Memory B cell (primary cell): ENCODE data around the gene PELO.
"Not testable (repeated sequence)": the region's sequence is repeated elsewhere in the genome, so short reads cannot be mapped to it uniquely, and the experiment has no call there.

Source experiments
- ATAC-seq: fragments of 150-1000 bp; cut with Tn5 transposase; 2 replicates; pipeline ENCODE4 v1.10.0; 2021; ENCODE audit warnings: low read depth, mild to moderate bottlenecking, moderate library complexity
- DNase-seq, 2 donors: peaks; one replicate each; pipeline ENCODE4 v3.0.0; 2022; ENCODE audit warnings: low spot score in 2 of 2
- H3K27ac Mint-ChIP-seq: one replicate; pipeline ENCODE4 v1.8.0; 2022; ENCODE audit warnings: mild to moderate bottlenecking, moderate library complexity, mixed read lengths
- H3K27me3 Mint-ChIP-seq: one replicate; pipeline ENCODE4 v1.8.0; 2022; ENCODE audit warnings: mixed read lengths
- H3K36me3 Mint-ChIP-seq: one replicate; pipeline ENCODE4 v1.8.0; 2022; ENCODE audit warnings: mild to moderate bottlenecking, mixed read lengths
- H3K4me1 Mint-ChIP-seq: one replicate; pipeline ENCODE4 v1.8.0; 2022; ENCODE audit warnings: mixed read lengths
- H3K4me3 Mint-ChIP-seq: one replicate; pipeline ENCODE4 v1.8.0; 2022; ENCODE audit warnings: mild to moderate bottlenecking, moderate library complexity, mixed read lengths
- H3K9me3 Mint-ChIP-seq: one replicate; pipeline ENCODE4 v1.8.0; 2022; ENCODE audit warnings: mixed read lengths

Gene PELO, protein sequence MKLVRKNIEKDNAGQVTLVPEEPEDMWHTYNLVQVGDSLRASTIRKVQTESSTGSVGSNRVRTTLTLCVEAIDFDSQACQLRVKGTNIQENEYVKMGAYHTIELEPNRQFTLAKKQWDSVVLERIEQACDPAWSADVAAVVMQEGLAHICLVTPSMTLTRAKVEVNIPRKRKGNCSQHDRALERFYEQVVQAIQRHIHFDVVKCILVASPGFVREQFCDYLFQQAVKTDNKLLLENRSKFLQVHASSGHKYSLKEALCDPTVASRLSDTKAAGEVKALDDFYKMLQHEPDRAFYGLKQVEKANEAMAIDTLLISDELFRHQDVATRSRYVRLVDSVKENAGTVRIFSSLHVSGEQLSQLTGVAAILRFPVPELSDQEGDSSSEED

DNA sequence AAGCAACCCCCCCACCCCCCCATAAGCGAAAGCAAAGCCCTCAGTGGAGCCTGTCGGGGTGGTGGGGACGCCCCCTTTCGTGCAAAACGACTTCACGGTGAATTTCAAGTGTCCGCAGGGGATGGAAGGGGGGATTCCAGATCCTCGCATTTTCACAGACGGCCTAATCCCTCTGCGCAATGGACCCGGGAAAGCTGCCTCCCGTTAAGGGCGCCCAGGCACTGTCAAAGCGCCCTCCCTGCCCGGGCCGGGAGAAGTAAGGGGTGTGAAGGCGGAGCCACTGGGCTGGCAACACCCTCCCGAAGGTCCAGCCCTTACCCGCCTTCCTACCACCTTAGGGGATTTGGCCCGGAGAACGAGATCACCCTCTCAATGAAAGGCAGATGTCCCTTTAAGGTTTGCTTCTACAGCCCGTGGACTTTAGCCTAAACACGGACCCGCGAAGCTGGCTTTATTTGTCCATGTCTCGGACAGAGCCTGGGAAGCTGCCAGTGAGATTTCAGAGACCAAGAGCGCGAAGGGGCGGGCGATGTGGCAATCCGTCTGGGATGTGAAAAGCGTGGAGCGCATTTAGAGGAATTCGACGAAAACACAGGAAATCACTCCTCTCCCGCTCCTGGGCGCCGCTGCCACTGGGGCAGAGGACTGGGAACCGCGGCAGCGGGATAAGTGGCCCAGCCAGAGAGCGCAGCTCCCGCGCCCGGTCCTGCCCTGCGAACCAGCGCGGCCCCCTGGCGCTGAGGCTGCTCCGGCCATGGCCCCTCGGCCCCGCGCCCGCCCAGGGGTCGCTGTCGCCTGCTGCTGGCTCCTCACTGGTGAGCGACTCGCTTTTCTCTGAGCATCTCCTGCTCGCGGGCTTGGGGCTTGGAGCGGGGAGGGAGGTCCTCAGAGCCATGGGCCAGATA is at the start of gene PELO, which contains the start of gene ITGA1:
Gene PELO, plus strand, starts transcription at position 317 of the 905 bp plus-strand sequence. CDS start 12,479 bp downstream, outside the sequence.
Gene ITGA1, plus strand, starts transcription at position 317 of the 905 bp plus-strand sequence. Its CDS starts 438 bp downstream, at position 755.
- DNase-seq (peak; percentile 8 to 30), ATAC-seq (peak; percentile 69)
- Mint-ChIP-seq H3K4me3 (peak within 1 kb of the TSS; percentile 83), H3K27me3 (peaks cover 20% of the 10 kb centered on the region), H3K27ac (no peak within 1 kb of the TSS), H3K36me3 (no peaks in the 10 kb centered on the region), H3K4me1 (peaks cover 11% of the 10 kb centered on the region), H3K9me3 (no peaks in the 10 kb centered on the region)

DNA sequence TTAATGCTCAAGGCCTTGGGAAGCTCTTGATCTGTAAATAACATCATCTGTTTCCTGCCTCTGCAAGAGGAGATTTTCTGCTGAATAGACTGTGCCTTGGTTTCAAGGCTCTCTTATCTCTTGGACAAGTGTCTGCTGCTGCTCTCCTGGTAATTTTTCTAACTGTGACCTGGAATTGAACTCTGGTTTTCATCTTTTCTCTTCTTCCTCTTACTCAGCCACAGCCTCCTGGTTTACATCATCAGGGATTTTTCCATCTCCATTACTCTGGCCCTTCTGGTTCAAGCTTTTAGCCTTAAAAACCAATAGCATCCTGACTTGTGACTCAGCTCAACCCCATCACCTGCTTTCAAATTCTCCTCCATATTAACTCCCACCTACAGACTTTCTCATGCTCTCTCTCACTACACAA is 49.6 kb upstream of the PELO start:
- H3K27me3 Mint-ChIP-seq, result peaks cover 4% of the 10 kb centered on the region
- no peak overlapping the region for H3K4me3 Mint-ChIP-seq
- H3K4me1 Mint-ChIP-seq, result no peaks in the 10 kb centered on the region
- ATAC-seq (no peak), DNase-seq (no peak)
- no peaks in the 10 kb centered on the region for H3K9me3 Mint-ChIP-seq
- H3K27ac Mint-ChIP-seq, result no peak overlapping the region
- no peaks in the 10 kb centered on the region for H3K36me3 Mint-ChIP-seq

DNA sequence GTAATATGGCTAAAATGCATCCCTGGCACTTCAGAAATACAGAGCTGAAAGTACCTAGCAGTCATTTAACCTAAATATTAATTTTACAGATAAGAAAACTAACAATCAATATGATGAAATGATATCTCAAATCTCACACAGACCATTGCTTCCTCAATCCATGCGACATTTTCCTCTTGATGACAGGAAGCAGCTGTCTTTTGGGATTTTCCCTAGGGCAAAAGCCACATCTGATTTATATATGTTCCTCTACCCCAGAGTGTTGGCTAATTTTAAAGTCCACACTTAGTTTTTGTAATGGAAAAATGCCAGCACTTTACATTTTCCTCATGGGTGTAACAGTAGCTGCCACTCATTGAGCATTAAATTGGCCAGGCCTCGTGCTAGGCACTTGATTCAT is 47.7 kb upstream of the PELO start:
- H3K9me3 Mint-ChIP-seq, result no peaks in the 10 kb centered on the region
- DNase-seq, result no peak

DNA sequence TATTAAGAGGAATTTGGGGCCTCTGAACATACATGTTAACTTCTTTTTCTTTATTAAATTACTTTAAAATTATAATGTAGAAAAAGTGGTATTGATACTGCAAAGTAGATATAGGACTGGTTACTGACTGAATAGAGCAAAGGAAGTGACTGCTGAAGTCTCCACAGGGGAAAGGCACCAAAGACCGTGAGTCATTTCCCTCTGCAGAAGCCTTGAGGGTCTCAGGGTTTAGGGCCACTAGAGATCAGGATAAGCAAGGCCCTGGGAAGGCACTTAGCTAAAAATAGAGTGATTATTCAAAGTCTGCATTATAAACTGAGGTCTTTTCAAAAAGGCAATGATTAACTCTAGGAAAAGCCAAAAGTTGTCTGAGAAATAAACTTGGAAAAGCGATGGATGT is 44.7 kb upstream of the PELO start:
- Mint-ChIP-seq H3K27me3 (peaks cover 7% of the 10 kb centered on the region), H3K27ac (no peak overlapping the region), H3K9me3 (no peaks in the 10 kb centered on the region), H3K4me1 (no peaks in the 10 kb centered on the region), H3K4me3 (no peak overlapping the region), H3K36me3 (no peaks in the 10 kb centered on the region)
- ATAC-seq (no peak), DNase-seq (no peak)

More for the DNA sequence above, 47.7 kb upstream of the PELO start:
- Mint-ChIP-seq H3K27me3 (peaks cover 4% of the 10 kb centered on the region), H3K4me3 (no peak overlapping the region), H3K27ac (no peak overlapping the region), H3K36me3 (no peaks in the 10 kb centered on the region), H3K4me1 (no peaks in the 10 kb centered on the region)
- no peak for ATAC-seq

DNA sequence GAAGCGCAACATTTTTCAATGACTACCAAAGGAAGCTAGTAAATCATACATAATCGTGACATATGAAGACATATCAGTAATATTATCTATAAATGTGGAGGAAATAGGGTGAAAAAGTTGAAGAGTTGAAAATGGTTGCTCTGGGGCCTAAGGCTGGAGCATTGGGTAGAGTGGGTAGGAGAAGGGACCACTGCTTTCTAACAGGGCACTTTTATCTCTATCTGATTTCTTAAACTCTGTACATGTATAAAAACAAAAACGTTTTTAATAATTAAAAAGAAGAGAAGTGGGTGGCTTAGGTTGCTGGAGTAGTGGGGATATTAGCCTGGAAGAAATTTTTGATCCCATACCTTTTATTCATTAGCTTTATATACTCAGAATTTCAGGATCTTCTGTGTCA is 44.2 kb upstream of the PELO start:
- no peak for ATAC-seq
- Mint-ChIP-seq H3K36me3 (no peaks in the 10 kb centered on the region), H3K4me3 (no peak overlapping the region), H3K27ac (no peak overlapping the region), H3K9me3 (no peaks in the 10 kb centered on the region), H3K4me1 (no peaks in the 10 kb centered on the region), H3K27me3 (peaks cover 7% of the 10 kb centered on the region)
- DNase-seq, result no peak

DNA sequence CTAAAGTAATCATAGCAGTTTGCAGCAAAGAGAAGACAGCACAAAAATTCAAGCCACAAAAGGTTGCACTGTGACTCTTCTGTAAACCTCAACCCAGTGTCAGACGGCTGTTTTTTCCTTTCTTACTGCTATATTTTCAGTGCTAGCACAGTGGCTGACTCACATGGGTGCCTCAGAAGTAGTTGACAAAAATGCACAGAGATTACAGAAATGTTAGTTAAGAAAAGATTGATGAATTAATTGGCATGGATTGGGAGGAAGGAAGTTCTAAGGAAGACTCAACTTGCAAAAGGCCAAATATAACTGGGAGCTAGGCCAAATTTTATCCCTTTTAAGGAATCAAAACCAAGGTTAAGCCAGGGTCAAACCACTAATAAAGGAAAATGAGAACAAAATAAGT is 43.7 kb upstream of the PELO start:
- DNase-seq, result no peak
- no peak overlapping the region for H3K27ac Mint-ChIP-seq

DNA sequence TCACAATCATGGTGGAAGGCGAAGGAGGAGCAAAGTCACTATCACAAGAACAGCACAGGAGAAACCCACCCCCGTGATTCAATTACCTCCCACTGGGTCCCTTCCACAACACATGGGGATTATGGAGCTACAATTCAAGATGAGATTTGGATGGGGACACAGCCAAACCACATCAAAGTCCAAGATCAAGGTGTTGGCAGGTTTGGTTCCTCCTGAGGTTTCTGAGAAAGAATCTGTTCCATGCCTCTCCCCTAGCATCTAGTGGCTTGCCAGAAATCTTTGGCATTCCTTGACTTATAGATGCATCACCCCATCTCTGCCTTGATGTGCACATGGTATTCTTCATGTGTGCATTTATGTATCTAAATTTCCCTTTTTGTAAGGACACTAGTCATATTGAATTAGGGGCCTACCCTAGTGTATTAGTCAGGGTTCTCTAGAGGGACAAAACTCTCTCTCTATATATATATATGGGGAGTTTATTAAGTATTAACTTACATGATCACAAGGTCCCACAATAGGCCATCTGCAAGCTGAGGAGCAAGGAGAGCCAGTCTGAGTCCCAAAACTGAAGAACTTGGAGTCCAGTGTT is 42.8 kb upstream of the PELO start:
- H3K4me1 Mint-ChIP-seq, H3K27me3 Mint-ChIP-seq, DNase-seq, H3K4me3 Mint-ChIP-seq, ATAC-seq, H3K27ac Mint-ChIP-seq, H3K9me3 Mint-ChIP-seq, H3K36me3 Mint-ChIP-seq: not testable (repeated sequence)

More for the DNA sequence above, 43.7 kb upstream of the PELO start:
- Mint-ChIP-seq H3K4me3 (no peak overlapping the region), H3K4me1 (no peaks in the 10 kb centered on the region), H3K36me3 (no peaks in the 10 kb centered on the region), H3K27me3 (peaks cover 7% of the 10 kb centered on the region), H3K9me3 (no peaks in the 10 kb centered on the region)
- no peak for ATAC-seq

DNA sequence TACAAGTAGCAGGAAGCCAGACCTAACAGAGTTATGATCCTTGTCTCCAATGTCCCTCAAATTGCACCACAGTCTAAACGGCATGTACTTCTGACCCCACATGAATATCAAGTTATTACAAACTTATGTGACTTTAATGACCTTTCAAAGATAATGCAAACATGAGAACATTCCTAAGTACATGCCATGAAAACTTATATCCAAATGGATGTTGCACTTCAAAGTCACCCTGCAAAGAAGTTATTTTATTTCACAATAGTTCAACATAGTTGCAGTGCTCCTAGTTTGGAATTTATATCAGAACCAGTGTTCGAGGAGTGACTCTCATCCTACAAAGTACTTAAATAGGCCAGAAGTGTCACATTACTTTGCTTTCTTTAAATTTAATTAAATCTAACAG is 41.2 kb upstream of the PELO start:
- no peaks in the 10 kb centered on the region for H3K36me3 Mint-ChIP-seq
- no peak overlapping the region for H3K4me3 Mint-ChIP-seq
- ATAC-seq, result no peak

DNA sequence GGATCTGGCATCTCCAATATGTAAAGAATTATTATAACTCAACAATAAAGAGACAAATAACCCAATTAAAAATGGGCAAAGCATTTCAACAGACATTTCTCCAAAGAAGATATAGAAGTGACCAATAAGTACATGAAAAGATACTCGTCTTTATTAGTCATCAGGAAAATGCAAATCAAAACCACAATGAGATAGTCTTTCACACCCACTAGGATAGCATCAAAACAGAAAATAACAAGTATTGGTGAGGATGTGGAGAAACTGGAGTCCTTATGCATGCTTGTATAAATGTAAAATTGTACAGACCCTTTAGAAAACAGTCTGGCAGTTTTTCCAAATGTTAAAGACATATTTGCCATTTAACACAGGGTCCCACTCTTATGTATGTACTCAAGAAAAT is 39.1 kb upstream of the PELO start:
- Mint-ChIP-seq H3K9me3 (no peaks in the 10 kb centered on the region), H3K4me1 (no peaks in the 10 kb centered on the region), H3K27ac (no peak overlapping the region), H3K27me3 (peaks cover 6% of the 10 kb centered on the region), H3K4me3 (no peak overlapping the region), H3K36me3 (no peaks in the 10 kb centered on the region)
- DNase-seq, result no peak
- ATAC-seq, result no peak

More for the DNA sequence above, 41.2 kb upstream of the PELO start:
- Mint-ChIP-seq H3K27me3 (peaks cover 4% of the 10 kb centered on the region), H3K4me1 (no peaks in the 10 kb centered on the region), H3K9me3 (no peaks in the 10 kb centered on the region), H3K27ac (no peak overlapping the region)
- DNase-seq, result no peak

DNA sequence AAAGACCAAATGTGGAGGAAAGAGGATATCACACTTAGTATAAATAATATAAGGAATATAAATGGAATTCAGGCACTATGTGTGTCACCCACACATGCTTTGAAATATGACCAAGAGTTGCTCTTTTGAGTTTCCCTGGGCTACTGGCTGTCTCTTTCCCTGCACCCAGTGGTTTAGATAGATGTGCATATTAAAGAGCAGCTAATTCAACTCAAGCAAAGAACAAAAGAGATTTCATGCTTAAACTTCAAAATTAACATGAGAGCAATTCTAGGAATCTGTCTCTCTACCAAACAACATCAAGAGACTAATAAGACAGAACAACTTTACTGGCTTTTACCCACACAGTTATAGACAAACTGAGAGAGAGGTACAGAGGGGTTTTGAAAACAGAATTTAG is 38.0 kb upstream of the PELO start:
- Mint-ChIP-seq H3K4me3 (no peak overlapping the region), H3K4me1 (no peaks in the 10 kb centered on the region), H3K36me3 (no peaks in the 10 kb centered on the region), H3K27ac (no peak overlapping the region), H3K9me3 (no peaks in the 10 kb centered on the region), H3K27me3 (peaks cover 8% of the 10 kb centered on the region)
- DNase-seq (no peak), ATAC-seq (no peak)

DNA sequence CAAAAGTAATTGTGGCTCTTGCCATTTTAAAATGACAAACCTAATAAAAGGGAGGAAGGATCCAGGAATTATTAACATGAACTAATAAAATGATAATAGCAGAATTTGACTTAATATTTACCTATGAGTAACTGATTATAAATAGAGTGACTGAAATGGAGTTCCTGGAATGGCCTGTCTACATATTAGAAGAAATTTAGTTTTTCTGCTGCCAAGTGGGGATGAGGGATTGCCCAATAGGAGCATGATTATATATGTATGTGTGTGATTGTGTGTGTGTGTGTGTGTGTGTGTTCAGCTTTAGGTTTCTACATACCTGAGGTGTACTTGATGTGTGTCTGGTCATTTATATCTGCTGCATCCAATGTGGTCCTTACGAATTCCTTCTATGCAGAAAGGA is 36.6 kb upstream of the PELO start:
- Mint-ChIP-seq H3K36me3 (no peaks in the 10 kb centered on the region), H3K9me3 (no peaks in the 10 kb centered on the region), H3K27me3 (peaks cover 5% of the 10 kb centered on the region), H3K4me3 (no peak overlapping the region), H3K4me1 (no peaks in the 10 kb centered on the region), H3K27ac (no peak overlapping the region)
- DNase-seq (no peak), ATAC-seq (no peak)

DNA sequence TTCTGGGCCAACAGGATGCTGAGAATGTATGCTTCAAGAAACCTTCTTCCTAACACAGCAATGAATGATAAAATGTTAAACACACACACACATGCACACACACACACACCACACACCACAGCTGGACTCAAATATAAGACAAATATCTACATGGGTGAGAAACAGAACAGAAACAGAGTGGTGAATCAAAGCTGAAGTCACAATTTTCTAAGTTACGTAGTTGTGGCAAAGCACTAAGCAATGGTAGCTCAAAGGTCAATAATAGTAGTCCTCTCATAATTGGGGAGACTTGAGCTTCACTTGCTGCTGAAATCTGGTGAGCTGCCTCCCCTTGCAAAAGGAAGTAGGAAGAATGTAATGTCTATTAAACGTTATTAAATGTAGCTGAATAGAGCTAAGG is 33.7 kb upstream of the PELO start:
- Mint-ChIP-seq H3K27me3 (peaks cover 5% of the 10 kb centered on the region), H3K27ac (no peak overlapping the region), H3K36me3 (no peaks in the 10 kb centered on the region), H3K9me3 (no peaks in the 10 kb centered on the region), H3K4me3 (no peak overlapping the region), H3K4me1 (no peaks in the 10 kb centered on the region)
- ATAC-seq (no peak), DNase-seq (no peak)

DNA sequence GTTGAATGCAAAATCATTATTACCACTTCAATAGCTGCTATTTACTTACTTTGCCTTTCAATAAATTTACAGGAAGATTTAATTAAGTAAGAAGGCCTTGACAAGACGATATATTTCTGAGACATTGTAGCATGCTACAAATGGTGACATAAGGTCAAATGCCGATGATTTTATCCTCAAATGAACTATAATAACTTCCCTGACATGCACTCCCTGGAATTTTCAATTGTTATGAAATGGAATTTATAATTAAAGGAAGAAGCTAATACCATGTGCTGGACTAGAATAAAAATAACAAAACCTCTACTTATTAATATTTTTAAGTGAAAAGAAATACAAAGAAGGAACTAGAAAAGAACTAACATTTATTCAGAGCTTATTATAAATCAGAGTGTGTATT is 30.2 kb upstream of the PELO start:
- H3K4me1 Mint-ChIP-seq, result no peaks in the 10 kb centered on the region
- H3K9me3 Mint-ChIP-seq, result no peaks in the 10 kb centered on the region
- no peaks in the 10 kb centered on the region for H3K36me3 Mint-ChIP-seq
- no peak for DNase-seq
- no peak for ATAC-seq
- no peak overlapping the region for H3K4me3 Mint-ChIP-seq
- no peak overlapping the region for H3K27ac Mint-ChIP-seq
- peaks cover 5% of the 10 kb centered on the region for H3K27me3 Mint-ChIP-seq

DNA sequence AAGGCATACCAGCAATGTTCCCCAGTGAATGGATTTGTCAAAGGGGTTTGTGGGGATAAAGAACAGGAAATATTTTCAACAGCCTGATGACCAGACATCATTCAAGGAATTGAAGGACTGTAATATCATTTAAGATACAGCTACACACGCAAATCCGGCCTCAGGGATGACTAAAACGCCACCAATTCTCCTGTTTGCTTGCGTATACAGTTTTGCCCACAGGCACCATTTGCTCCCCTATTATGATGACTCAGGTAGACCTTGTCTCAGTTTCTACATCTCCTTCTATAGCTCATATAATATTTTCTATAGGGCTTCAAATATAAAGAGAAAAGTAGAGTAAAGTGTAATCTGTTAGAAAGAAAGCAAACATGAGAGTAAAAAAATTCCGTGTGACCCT is 29.7 kb upstream of the PELO start:
- Mint-ChIP-seq H3K27ac (no peak overlapping the region), H3K9me3 (no peaks in the 10 kb centered on the region), H3K4me1 (no peaks in the 10 kb centered on the region), H3K4me3 (no peak overlapping the region), H3K36me3 (no peaks in the 10 kb centered on the region), H3K27me3 (peaks cover 5% of the 10 kb centered on the region)
- ATAC-seq (no peak), DNase-seq (no peak)
